AG04450 (cell line): ENCODE measurements around the gene CCDC86. TPM values are rescaled to one million over a fixed set of nuclear protein-coding genes. Genes with fewer than 3 reads are reported as not detected.

ENCODE experiments used
- CTCF ChIA-PET: fragments of 300-600, 350-600 bp; formaldehyde crosslinking; extraction: SDS; loops from one replicate; lab custom pipeline; 2022; ENCODE audit warnings: antibody characterized with exemption, inconsistent platforms; lab: Charles Lee
- POLR2A ChIA-PET: fragments of 350-600 bp; formaldehyde crosslinking; extraction: SDS; loops from one replicate; lab custom pipeline; 2021; ENCODE audit warnings: antibody characterized with exemption, inconsistent platforms; lab: Yijun Ruan, JAX
- DNase-seq: peaks from one replicate; pipeline ENCODE4 v3.0.0-alpha.2; 2011; ENCODE audit warnings: low read depth, low spot score
- H3K27ac ChIP-seq: one replicate; pipeline ENCODE4 v1.5.1; 2012; ENCODE audit warnings: low read depth, low read length, control low read depth
- H3K27me3 ChIP-seq: one replicate; pipeline ENCODE4 v1.6.0; 2012; ENCODE audit warnings: low read length; ENCODE audit not compliant: control insufficient read depth, insufficient read depth
- H3K4me3 ChIP-seq: 2 replicates; pipeline ENCODE4 v1.5.1; 2011; ENCODE audit warnings: mild to moderate bottlenecking, low read depth, low read length, control low read depth
- H3K9me3 ChIP-seq: 2 replicates; pipeline ENCODE4 v1.5.1; 2012; ENCODE audit warnings: low read length; ENCODE audit not compliant: control insufficient read depth, insufficient read depth
- polyA plus RNA-seq: library from polyadenylated mRNA; depleted of rRNA; stranded (reverse); fragments of >200 nt; gene quantifications from 2 replicates; pipeline ENCODE4 v1.2.3, GENCODE V29; 2011
- TF ChIP-seq, protein P1 (sequence below): IDR thresholded peaks from 2 replicates; pipeline ENCODE4 v1.5.1; 2011; ENCODE audit warnings: low read depth, low read length, control low read depth, inconsistent platforms

CCDC86 gene
- polyA plus RNA-seq, 1 experiment: 15.2 TPM

DNA sequence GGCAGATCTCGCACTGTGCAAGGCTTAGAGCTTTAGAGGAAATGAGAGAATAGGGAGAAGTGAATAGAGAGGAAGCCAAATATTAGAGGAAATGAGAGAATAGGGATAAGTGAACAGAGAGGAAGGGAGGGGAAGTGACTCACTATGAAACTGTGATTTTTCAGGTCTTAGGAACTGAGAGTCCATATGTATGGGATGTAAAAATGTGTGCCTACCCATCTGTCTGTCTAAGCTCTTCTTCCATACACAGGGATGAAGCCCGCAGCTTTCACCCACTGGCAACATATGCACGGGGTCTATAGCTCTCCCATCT is 6.4 kb upstream of the CCDC86 start:
- ChIA-PET POLR2A (no interaction called here), CTCF (interaction anchor here (2.4 to 17.5 kb wide), 2 partner anchors 52 to 64 kb away, joined by 15 to 317 read pairs; no protein-coding TSS in a partner anchor)
- no peak overlapping the region for H3K27ac ChIP-seq
- H3K27me3 ChIP-seq: peaks cover 19% of the 10 kb centered on the region
- TF ChIP-seq, protein P1, sequence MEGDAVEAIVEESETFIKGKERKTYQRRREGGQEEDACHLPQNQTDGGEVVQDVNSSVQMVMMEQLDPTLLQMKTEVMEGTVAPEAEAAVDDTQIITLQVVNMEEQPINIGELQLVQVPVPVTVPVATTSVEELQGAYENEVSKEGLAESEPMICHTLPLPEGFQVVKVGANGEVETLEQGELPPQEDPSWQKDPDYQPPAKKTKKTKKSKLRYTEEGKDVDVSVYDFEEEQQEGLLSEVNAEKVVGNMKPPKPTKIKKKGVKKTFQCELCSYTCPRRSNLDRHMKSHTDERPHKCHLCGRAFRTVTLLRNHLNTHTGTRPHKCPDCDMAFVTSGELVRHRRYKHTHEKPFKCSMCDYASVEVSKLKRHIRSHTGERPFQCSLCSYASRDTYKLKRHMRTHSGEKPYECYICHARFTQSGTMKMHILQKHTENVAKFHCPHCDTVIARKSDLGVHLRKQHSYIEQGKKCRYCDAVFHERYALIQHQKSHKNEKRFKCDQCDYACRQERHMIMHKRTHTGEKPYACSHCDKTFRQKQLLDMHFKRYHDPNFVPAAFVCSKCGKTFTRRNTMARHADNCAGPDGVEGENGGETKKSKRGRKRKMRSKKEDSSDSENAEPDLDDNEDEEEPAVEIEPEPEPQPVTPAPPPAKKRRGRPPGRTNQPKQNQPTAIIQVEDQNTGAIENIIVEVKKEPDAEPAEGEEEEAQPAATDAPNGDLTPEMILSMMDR: no peak
- H3K9me3 ChIP-seq: no peaks in the 10 kb centered on the region
- no peak overlapping the region for H3K4me3 ChIP-seq
- no peak for DNase-seq

DNA sequence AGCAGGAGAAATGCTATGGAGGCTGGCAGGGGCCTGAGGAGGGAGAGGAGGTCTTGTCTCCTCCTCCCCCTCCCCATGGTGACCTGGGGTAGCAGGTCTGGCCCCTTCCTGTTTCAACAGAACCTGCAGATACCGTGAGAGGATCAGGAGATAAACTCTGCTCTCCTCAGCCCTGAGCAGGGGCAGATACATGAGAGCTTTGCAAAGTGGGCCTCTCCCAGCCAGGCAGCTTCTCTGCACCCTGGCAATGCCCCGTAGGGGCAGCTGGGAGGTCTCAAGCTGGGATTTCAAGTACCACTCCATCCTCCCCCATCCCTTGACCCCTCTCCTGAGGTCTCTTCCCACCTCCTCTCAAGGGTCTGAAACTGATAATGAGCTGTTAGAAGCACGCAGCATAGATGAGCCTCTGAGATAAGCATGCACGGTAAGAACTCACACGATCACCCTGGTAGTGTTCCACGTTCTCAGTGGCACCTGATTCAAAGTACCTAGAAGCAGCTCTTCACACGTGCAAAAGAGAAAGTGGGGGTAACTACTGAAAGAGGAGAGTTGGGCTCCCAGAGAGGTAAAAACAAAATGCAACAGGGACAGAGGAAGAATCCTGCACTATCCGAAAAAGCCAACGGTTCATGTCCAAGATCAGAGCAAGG is 4.9 kb upstream of the CCDC86 start:
- TF ChIP-seq, protein P1: no peak
- DNase-seq: no peak
- no peak overlapping the region for H3K4me3 ChIP-seq
- ChIA-PET CTCF (interaction anchor here (1.0 to 17.5 kb wide), 3 partner anchors 51 to 63 kb away, joined by 5 to 317 read pairs (median 5); no protein-coding TSS in a partner anchor), POLR2A (no interaction called here)
- H3K27ac ChIP-seq: no peak overlapping the region
- H3K9me3 ChIP-seq: no peaks in the 10 kb centered on the region; the same call in 1 of the 2 replicates
- peaks cover 15% of the 10 kb centered on the region for H3K27me3 ChIP-seq

GRCh38 chr11:60838132-60838531 is 3.8 kb upstream of the CCDC86 start:
- DNase-seq: no peak
- ChIA-PET CTCF (interaction anchor here (1.0 to 17.5 kb wide), 3 partner anchors 49 to 62 kb away, joined by 5 to 317 read pairs (median 5); no protein-coding TSS in a partner anchor), POLR2A (no interaction called here)
- TF ChIP-seq, protein P1: no peak
- Histone ChIP-seq H3K4me3 (no peak overlapping the region), H3K27ac (no peak overlapping the region), H3K27me3 (peaks cover 10% of the 10 kb centered on the region), H3K9me3 (peaks cover 2% of the 10 kb centered on the region; the same call in 1 of the 2 replicates)

DNA sequence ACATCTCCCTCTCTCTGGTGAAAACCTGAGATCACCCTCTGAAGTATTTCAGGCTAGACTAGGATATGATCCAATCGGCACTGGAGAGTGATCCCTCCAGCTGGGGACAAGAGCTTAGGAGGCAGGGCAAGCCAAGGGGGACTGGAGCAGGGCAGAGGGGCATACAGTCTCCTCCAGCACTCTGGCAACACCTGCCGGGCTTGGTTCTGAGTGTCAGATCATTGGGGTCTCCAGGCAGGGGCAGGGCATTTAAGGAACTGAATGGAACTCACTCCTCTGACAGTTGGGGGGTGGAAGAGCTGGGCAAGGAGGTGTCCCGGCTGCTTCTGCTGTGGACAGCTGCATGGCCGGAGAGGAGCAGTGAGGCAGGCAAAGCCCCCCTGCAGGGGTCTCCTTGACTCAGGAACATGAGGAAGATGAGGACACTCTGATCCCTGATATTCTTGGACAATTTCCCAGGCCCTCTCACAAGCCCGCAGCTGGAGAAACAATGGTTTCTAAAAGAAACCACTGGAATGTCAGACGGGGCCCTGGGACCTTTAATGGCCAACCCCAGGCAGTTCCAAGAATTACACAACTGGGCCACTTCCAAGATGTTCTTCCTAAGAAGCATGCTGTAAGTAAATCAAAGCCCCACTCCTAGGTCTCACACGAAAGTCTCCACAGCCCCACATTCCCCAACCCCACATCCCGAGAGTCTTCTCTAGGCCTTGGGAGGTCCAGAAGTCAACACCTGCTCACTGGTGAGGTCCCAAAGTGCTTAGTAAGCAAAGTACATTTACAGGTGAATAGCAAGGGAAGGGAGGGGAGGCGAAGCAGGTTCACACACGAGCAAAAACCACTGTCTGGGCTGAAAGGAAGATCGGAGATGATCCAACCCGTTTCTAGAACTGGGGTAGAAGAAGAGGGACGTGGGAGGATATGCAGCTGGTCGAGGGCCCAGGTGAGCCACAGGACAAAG is 1.2 kb upstream of the CCDC86 start:
- CTCF ChIA-PET: interaction anchor here (3.3 to 17.5 kb wide), 3 partner anchors 9 to 59 kb away, joined by 14 to 317 read pairs (median 33); no protein-coding TSS in a partner anchor
- peak overlapping the region; percentile 66 for H3K27ac ChIP-seq
- POLR2A ChIA-PET: interaction anchor here (1.0 kb wide), 1 partner anchor 32 kb away, joined by 4 read pairs; no protein-coding TSS in a partner anchor
- peak; percentile 74 for DNase-seq
- no peak overlapping the region for H3K4me3 ChIP-seq
- H3K9me3 ChIP-seq: peaks cover 2% of the 10 kb centered on the region; the same call in 1 of the 2 replicates
- TF ChIP-seq, protein P1: no peak
- H3K27me3 ChIP-seq: peaks cover 10% of the 10 kb centered on the region
